OCI-LY3 (cell line): ENCODE measurements around the gene CELF2.
A peak's percentile ranks its signal among the peaks of the same experiment; 100 is the strongest.

Source experiments
- H2AFZ ChIP-seq: fragments of 200-600, 300-600 bp; shearing (Covaris generic); 2 replicates; pipeline ENCODE4 v1.6.0; 2014; ENCODE audit warnings: antibody characterized with exemption, low read depth, low read length
- H3K27ac ChIP-seq: fragments of 200-600, 300-600 bp; sonication (generic); 2 replicates; pipeline ENCODE4 v1.5.1; 2014; ENCODE audit warnings: mild to moderate bottlenecking, low read length, moderate library complexity, mixed read lengths
- H3K27me3 ChIP-seq: fragments of 200-600, 300-600 bp; sonication (generic); 2 replicates; pipeline ENCODE4 v1.6.1; 2014; ENCODE audit warnings: low read depth, low read length, mixed read lengths
- H3K36me3 ChIP-seq: fragments of 200-600, 300-600 bp; sonication (generic); replicated peaks from 2 replicates; pipeline ENCODE3; 2014; ENCODE audit warnings: low read depth, low read length, mixed read lengths
- H3K4me1 ChIP-seq: fragments of 300-600, 200-600 bp; sonication (generic); 2 replicates; pipeline ENCODE4 v1.6.1; 2014; ENCODE audit warnings: low read length, mixed read lengths
- H3K4me2 ChIP-seq: fragments of 200-600, 300-600 bp; sonication (generic); 2 replicates; pipeline ENCODE4 v1.6.1; 2014; ENCODE audit warnings: low read length, mixed read lengths
- H3K4me3 ChIP-seq: fragments of 300-600, 200-600 bp; sonication (generic); 2 replicates; pipeline ENCODE4 v1.5.1; 2014; ENCODE audit warnings: antibody characterized with exemption, mild to moderate bottlenecking, low read length, moderate library complexity
- H3K79me2 ChIP-seq: fragments of 300-600, 200-600 bp; shearing (Covaris generic); 2 replicates; pipeline ENCODE4 v1.6.1; 2014; ENCODE audit warnings: mild to moderate bottlenecking, low read length, mixed read lengths
- H3K9ac ChIP-seq: fragments of 300-600, 200-600 bp; shearing (Covaris generic); 2 replicates; pipeline ENCODE4 v1.6.0; 2014; ENCODE audit warnings: mild to moderate bottlenecking, low read length, moderate library complexity
- H3K9me3 ChIP-seq: fragments of 200-600, 300-600 bp; shearing (Covaris generic); 2 replicates; pipeline ENCODE4 v1.6.1; 2014; ENCODE audit warnings: low read length, mixed read lengths; ENCODE audit not compliant: insufficient read depth
- H4K20me1 ChIP-seq: fragments of 200-600, 300-600 bp; sonication (generic); 2 replicates; pipeline ENCODE4 v1.6.1; 2016; ENCODE audit warnings: low read length, mixed read lengths; ENCODE audit not compliant: insufficient read depth
- EZH2phosphoT487 ChIP-seq: fragments of 200-600 bp; shearing (Covaris generic); IDR thresholded peaks from 2 replicates; pipeline ENCODE4 v1.6.1; 2018; ENCODE audit warnings: antibody characterized with exemption, mixed run types, low read depth
- TF ChIP-seq, protein P1 (sequence below): fragments of 200-600, 300-600 bp; sonication (generic); IDR thresholded peaks from 2 replicates; pipeline ENCODE4 v1.5.1; 2014; ENCODE audit warnings: antibody characterized with exemption, low read length, low read depth

The CELF2 gene

DNA sequence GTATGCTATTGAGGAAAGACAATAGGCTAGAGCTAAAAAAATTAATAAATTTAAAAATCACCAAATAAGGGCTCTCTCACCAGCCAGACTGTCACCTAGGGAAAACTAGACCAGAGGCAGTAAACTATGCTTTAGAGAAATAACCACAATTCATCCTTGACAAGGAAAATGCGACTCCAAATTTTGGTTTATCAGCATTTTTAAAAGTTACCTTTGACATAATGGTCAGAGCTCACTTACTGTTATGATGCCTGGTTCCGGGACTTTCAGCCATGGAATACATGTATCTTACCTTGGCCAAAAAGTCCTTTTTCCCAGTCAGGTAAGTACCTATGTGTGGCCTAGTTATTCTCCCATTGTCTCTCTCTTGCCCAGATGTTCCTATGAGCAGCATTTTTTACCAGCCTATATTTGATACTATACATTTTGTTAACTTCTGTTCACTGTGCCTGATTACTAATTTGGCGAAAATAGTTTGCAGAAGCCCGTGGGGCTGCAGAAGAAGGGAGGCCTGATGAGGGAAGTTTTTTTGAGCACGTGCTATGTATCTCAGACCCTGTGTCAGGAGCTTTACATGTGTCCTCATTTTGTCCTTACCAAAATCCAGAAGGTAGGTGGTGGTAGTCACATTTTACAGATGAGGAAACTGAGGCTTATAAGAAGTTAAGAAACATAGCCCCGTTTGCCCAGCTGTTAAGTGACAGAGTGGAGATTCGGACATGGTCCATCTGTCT lies 149.7 kb downstream of the CELF2 start:
- no peaks in the 10 kb centered on the region for H4K20me1 ChIP-seq
- no peak overlapping the region for H3K4me3 ChIP-seq
- H3K27me3 ChIP-seq = peaks cover 9% of the 10 kb centered on the region; the same call in 1 of the 2 replicates
- no peak overlapping the region for H3K27ac ChIP-seq
- H3K4me1 ChIP-seq = peaks cover 60% of the 10 kb centered on the region
- H3K4me2 ChIP-seq = peak overlapping the region; percentile 33
- no peaks in the 10 kb centered on the region for H3K9me3 ChIP-seq
- H3K79me2 ChIP-seq = no peaks in the 10 kb centered on the region
- no peak overlapping the region for H2AFZ ChIP-seq
- no peak overlapping the region for H3K9ac ChIP-seq
- TF ChIP-seq, protein P1, sequence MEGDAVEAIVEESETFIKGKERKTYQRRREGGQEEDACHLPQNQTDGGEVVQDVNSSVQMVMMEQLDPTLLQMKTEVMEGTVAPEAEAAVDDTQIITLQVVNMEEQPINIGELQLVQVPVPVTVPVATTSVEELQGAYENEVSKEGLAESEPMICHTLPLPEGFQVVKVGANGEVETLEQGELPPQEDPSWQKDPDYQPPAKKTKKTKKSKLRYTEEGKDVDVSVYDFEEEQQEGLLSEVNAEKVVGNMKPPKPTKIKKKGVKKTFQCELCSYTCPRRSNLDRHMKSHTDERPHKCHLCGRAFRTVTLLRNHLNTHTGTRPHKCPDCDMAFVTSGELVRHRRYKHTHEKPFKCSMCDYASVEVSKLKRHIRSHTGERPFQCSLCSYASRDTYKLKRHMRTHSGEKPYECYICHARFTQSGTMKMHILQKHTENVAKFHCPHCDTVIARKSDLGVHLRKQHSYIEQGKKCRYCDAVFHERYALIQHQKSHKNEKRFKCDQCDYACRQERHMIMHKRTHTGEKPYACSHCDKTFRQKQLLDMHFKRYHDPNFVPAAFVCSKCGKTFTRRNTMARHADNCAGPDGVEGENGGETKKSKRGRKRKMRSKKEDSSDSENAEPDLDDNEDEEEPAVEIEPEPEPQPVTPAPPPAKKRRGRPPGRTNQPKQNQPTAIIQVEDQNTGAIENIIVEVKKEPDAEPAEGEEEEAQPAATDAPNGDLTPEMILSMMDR = no peak
- TF ChIP-seq EZH2phosphoT487 = no peak
- H3K36me3 ChIP-seq = no peaks in the 10 kb centered on the region

- Histone ChIP-seq H3K4me1 (peaks cover 51% of the 10 kb centered on the region), H3K4me3 (no peak overlapping the region), H3K9ac (no peak overlapping the region), H3K9me3 (no peaks in the 10 kb centered on the region), H3K27ac (no peak overlapping the region), H2AFZ (no peak overlapping the region), H3K4me2 (no peak overlapping the region), H3K36me3 (no peaks in the 10 kb centered on the region), H4K20me1 (no peaks in the 10 kb centered on the region), H3K79me2 (no peaks in the 10 kb centered on the region), H3K27me3 (peaks cover 11% of the 10 kb centered on the region; the same call in 1 of the 2 replicates)
- TF ChIP-seq, protein P1 = no peak
- TF ChIP-seq EZH2phosphoT487 = no peak
Measured at GRCh38 chr10:11168423-11169090, 150.9 kb downstream of the CELF2 start.

DNA sequence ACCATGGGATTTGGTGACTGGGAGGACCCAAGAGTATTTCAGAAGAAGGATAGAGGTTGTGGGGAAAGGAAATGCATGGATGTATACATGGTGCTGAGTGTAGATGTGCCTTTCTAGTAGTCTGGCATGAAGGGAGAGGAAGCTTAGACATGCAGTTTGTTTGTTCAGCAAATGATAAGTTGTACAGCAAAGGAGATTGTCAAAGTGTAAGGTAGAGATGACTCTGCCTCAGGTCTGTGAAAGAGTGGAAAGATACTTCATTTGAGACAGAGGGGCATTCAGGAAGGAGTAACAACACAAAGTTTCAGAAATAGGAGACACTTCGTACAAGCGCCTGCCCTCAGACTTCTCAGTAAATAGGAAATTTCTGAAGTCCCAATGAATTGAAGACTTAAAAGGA lies 152.3 kb downstream of the CELF2 start:
- no peaks in the 10 kb centered on the region for H3K9me3 ChIP-seq
- H3K4me2 ChIP-seq = no peak overlapping the region; the same call in 1 of the 2 replicates
- no peaks in the 10 kb centered on the region for H4K20me1 ChIP-seq
- H3K4me3 ChIP-seq = no peak overlapping the region
- no peak overlapping the region for H3K27ac ChIP-seq
- H3K27me3 ChIP-seq = peaks cover 18% of the 10 kb centered on the region; the same call in 1 of the 2 replicates
- TF ChIP-seq, protein P1 = no peak
- TF ChIP-seq EZH2phosphoT487 = no peak
- no peak overlapping the region for H3K9ac ChIP-seq
- H2AFZ ChIP-seq = no peak overlapping the region
- H3K4me1 ChIP-seq = peaks cover 41% of the 10 kb centered on the region
- H3K79me2 ChIP-seq = no peaks in the 10 kb centered on the region
- no peaks in the 10 kb centered on the region for H3K36me3 ChIP-seq

GRCh38 chr10:11170574-11170973 lies 152.9 kb downstream of the CELF2 start:
- H3K4me2 ChIP-seq = peak overlapping the region; percentile 75
- TF ChIP-seq, protein P1 = no peak
- TF ChIP-seq EZH2phosphoT487 = no peak
- H3K27ac ChIP-seq = no peak overlapping the region
- H4K20me1 ChIP-seq = no peaks in the 10 kb centered on the region
- no peaks in the 10 kb centered on the region for H3K9me3 ChIP-seq
- no peak overlapping the region for H3K9ac ChIP-seq
- H3K36me3 ChIP-seq = no peaks in the 10 kb centered on the region
- H2AFZ ChIP-seq = no peak overlapping the region
- H3K4me1 ChIP-seq = peaks cover 47% of the 10 kb centered on the region
- H3K27me3 ChIP-seq = peaks cover 18% of the 10 kb centered on the region; the same call in 1 of the 2 replicates
- H3K4me3 ChIP-seq = peak overlapping the region; percentile 28; the same call in 1 of the 2 replicates
- no peaks in the 10 kb centered on the region for H3K79me2 ChIP-seq
